GM20000 (cell line): ENCODE measurements around the gene SLC6A19.

Experiments
- DNase-seq: peaks from one replicate; pipeline ENCODE4 v3.0.0; 2012; ENCODE audit warnings: low spot score
- TF ChIP-seq, protein P1 (sequence below): IDR thresholded peaks from 2 replicates; pipeline ENCODE4 v1.5.1; 2012; ENCODE audit warnings: mild to moderate bottlenecking, control low read depth; ENCODE audit errors: extremely low read depth, missing control alignments

The SLC6A19 gene

DNA sequence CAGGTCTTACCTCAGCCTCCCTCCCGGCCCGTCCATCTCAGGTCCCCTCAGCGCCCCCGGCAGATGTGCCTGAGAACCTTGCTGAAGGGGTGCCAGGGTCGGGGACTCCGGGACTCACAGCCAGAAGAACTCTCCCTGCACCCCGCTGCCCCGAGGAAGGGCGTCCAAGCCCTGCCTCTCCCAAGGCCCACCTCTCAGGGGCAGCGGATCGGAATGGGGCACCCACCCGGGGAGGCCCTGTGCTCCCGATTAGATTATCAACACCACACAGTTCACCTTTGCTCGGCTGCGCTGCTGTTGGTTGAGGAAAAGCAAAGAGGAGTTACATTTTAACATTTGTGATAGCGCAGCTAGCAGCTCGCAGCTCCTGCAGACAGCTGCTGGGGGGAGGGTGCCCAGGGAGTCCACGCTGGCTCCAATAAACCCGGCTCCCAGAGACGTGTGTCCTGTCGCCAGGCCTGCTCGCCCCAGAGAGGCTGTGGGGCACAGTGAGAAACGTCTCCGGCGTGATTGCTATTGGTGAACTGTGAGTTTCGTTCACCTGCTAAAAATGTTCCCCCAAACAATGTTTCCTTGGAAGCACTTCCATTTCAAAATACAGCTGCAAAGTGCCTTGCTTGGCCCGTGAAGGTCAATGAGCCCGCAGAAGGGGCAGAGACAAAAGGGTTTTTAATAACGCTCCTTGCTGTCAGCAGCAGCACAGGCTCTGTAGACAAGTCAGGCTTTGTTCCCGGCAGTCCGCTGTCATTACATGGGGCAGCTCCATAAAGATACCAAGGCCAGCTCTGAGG, 18.6 kb upstream of the SLC6A19 start:
- TF ChIP-seq, protein P1, sequence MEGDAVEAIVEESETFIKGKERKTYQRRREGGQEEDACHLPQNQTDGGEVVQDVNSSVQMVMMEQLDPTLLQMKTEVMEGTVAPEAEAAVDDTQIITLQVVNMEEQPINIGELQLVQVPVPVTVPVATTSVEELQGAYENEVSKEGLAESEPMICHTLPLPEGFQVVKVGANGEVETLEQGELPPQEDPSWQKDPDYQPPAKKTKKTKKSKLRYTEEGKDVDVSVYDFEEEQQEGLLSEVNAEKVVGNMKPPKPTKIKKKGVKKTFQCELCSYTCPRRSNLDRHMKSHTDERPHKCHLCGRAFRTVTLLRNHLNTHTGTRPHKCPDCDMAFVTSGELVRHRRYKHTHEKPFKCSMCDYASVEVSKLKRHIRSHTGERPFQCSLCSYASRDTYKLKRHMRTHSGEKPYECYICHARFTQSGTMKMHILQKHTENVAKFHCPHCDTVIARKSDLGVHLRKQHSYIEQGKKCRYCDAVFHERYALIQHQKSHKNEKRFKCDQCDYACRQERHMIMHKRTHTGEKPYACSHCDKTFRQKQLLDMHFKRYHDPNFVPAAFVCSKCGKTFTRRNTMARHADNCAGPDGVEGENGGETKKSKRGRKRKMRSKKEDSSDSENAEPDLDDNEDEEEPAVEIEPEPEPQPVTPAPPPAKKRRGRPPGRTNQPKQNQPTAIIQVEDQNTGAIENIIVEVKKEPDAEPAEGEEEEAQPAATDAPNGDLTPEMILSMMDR, result no peak
- DNase-seq, result no peak

DNA sequence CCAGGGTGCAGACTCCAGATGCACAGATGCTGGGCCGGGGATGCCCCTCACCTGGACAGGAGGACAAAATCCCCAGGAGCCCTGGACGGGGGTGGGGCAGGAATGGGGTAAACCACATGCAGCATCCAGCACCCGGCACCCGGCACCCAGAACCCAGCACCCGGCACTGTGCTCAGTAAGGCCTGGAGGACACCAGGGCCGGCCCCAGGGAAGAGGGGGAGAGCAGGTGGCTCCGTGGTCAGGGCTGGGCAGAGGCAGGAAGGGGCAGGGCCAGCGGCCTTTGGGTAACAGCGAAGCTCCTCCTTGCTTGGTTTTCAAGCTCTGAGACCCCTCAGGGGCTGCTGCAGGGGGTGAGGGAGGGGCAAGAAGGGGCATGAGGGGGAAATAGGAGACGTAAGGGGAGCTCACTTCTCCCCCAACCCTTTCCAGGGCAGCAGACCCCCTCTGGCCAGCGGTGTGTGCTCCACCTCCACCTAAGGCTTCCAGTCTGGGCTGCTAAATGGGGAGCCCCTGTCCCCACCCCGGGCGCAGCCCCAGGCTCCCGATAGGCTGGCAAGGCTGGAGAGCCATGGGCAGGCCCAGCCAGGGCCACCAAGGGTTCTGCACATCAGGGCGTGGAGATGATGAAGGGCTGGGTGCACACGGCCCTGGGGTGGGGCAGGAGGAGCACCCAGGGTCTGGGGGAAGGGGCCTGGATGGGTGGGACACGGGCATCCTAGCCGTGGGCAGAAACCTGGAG, 17.8 kb upstream of the SLC6A19 start:
- TF ChIP-seq, protein P1, result no peak
- DNase-seq, result no peak

DNA sequence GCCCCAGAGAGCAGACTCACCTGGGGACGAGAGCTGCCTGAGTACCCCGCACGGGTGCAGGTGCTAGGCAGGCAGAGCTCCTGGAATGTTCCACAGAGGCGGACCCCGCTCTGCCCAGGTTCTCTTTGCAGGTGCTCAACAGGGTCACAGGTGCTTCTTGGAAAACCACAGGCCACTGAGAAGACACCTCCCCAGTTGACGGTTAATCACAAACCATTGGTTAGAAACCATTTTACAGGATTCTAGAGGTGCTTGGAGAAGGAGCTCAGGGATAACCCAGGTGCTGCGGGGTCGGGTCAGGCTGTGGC, 17.3 kb upstream of the SLC6A19 start:
- TF ChIP-seq, protein P1, result no peak
- no peak for DNase-seq

DNA sequence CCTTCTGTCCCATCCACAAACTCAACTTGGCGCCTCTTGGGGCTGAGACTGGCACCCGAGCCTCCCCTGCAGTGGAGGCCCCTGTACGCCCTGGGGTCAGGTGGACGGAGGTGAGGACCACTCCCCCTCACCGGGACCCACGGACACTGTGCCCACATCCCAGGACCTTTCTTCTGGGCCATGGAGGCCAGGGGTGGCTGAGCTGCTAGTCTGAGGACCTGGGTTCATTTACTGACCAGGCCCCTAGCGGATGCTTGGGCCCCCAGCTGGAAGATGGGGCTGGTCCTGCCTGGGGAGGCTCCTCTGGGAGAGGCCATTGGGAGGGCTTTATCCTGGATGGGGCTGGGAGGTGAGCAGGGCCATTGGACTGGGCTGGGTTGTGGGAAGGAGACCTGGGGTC, 16.9 kb upstream of the SLC6A19 start:
- DNase-seq, result no peak
- TF ChIP-seq, protein P1, result no peak

DNA sequence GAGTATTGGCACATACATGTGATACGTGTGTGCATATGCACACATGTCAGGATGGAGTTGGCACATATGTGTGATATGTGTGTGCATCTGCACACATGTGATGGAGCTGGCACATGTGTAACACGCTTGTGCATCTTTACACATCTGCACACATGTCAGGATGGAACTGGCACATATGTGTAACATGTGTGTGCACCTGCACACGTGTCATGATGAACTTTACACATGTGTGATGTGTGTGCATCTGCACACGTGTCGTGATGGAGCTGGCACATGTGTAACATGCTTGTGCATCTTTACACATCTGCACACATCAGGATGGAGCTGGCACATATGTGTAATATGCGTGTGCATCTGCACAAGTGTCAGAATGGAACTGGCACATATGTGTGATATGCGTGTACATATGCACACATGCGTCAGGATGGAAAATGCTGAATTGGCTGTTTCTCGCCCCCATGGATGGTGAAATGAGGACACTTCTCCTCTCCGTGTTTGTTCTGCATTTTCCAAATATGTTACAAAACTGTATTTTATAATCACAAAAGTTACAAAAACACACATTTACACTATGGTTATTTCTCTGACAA, 16.3 kb upstream of the SLC6A19 start:
- TF ChIP-seq, protein P1, result no peak
- no peak for DNase-seq

DNA sequence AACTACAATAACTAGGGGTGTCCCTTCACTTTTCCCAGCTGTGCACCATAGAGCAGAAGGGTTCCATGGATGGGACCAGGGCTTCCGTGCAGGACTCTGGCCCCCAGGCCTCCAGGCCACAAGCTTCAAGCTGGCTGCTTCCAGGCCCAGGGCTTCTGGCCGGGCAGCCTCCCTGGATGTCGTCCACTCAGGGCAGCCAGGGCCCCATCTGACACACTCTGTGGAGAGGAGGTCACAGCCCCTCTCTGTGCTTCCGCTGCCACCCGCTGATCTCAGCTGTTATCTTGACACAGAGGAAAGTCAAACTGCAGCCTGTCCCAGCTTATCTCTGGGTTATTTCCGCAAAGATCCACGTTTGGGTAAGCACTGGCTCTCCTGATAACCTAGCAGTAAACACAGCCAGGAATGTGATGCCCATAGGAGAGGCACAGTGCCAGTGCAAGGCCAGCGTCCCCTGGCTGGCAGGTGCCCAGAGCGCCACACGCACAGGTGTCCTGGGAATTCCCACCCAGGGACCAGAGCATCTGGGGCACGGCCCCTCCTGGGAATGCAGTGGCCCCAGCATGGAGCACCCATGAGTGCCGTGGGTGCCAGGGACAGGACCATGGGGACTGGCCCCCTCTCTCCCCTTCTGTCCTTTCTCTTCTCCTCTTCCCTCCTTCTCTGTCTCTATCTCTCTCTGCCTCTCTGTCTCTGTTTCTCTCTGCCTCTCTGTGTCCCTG, 15.6 kb upstream of the SLC6A19 start:
- DNase-seq, result no peak
- TF ChIP-seq, protein P1, result no peak
